HepG2 (cell line): ENCODE results near the gene THRB. TPM values are rescaled to one million over a fixed set of nuclear protein-coding genes. Genes with fewer than 3 reads are reported as not detected.
A peak's percentile ranks its signal among the peaks of the same experiment; 100 is the strongest.

Experiments used
- AKAP8 ChIP-seq: sonication (generic); formaldehyde crosslinking; IDR thresholded peaks from 2 replicates; pipeline ENCODE4 v1.5.1; 2020; ENCODE audit warnings: mild to moderate bottlenecking, missing genetic modification reagents
- ATRX ChIP-seq: sonication (generic); formaldehyde crosslinking; IDR thresholded peaks from 2 replicates; pipeline ENCODE4 v1.4.0; 2020; ENCODE audit warnings: missing genetic modification reagents, borderline replicate concordance
- CBFB ChIP-seq: sonication (generic); formaldehyde crosslinking; IDR thresholded peaks from 2 replicates; pipeline ENCODE4 v1.4.0; 2020; ENCODE audit warnings: missing genetic modification reagents
- CREB1 ChIP-seq, 2 experiments: fragments of 450-650 bp in 1 of 2; IDR thresholded peaks; 2 replicates each; pipeline ENCODE4 v1.6.1; 2016 to 2017; ENCODE audit warnings: control low read depth in 1 of 2, mild to moderate bottlenecking in 1 of 2, missing compliant biosample characterization in 1 of 2, missing genetic modification characterization in 1 of 2
- EED ChIP-seq: sonication (generic); formaldehyde crosslinking; IDR thresholded peaks from 2 replicates; pipeline ENCODE4 v1.5.0; 2020; ENCODE audit warnings: mild to moderate bottlenecking, missing genetic modification reagents
- GLI4 ChIP-seq: sonication (generic); formaldehyde crosslinking; IDR thresholded peaks from 2 replicates; pipeline ENCODE4 v1.5.1; 2020; ENCODE audit warnings: missing genetic modification reagents, mild to moderate bottlenecking, moderate library complexity, borderline replicate concordance
- JDP2 ChIP-seq: sonication (generic); formaldehyde crosslinking; IDR thresholded peaks from 2 replicates; pipeline ENCODE4 v1.8.1; 2022; ENCODE audit warnings: missing genetic modification reagents, borderline replicate concordance
- MTA1 ChIP-seq: sonication (generic); formaldehyde crosslinking; IDR thresholded peaks from 2 replicates; pipeline ENCODE4 v1.4.0; 2020; ENCODE audit warnings: missing genetic modification reagents, mild to moderate bottlenecking, borderline replicate concordance
- NCOA2 ChIP-seq: sonication (generic); formaldehyde crosslinking; IDR thresholded peaks from 2 replicates; pipeline ENCODE4 v1.8.0; 2022; ENCODE audit warnings: inconsistent platforms
- RFX1 ChIP-seq: fragments of 450-650 bp; IDR thresholded peaks from 2 replicates; pipeline ENCODE4 v1.6.1; 2017
- RNF2 ChIP-seq: fragments of 450-650 bp; conservative IDR thresholded peaks from 2 replicates; pipeline ENCODE4 v1.6.1; 2016; ENCODE audit warnings: low read depth
- SRSF4 ChIP-seq: fragments of 200-400 bp; formaldehyde crosslinking; IDR thresholded peaks from one replicate; pipeline ENCODE4 v1.6.1; 2018; ENCODE audit warnings: mild to moderate bottlenecking, low read depth, low read length, moderate library complexity; ENCODE audit not compliant: poor library complexity, severe bottlenecking
- TGIF2 ChIP-seq: IDR thresholded peaks from 2 replicates; pipeline ENCODE4 v1.6.1; 2016; ENCODE audit warnings: control low read depth, missing compliant biosample characterization
- ZFYVE20 ChIP-seq: sonication (generic); formaldehyde crosslinking; IDR thresholded peaks from 2 replicates; pipeline ENCODE4 v1.8.0; 2023; ENCODE audit warnings: low read depth, mild to moderate bottlenecking, moderate library complexity, missing genetic modification reagents, borderline replicate concordance
- ZNF207 ChIP-seq: fragments of 450-650 bp; IDR thresholded peaks from 2 replicates; pipeline ENCODE4 v1.6.1; 2016; ENCODE audit warnings: antibody characterized with exemption, borderline replicate concordance
- ZNF225 ChIP-seq: sonication (generic); formaldehyde crosslinking; IDR thresholded peaks from 2 replicates; pipeline ENCODE4 v1.4.0; 2020; ENCODE audit warnings: mild to moderate bottlenecking, missing genetic modification reagents
- ZNF33B ChIP-seq: sonication (generic); formaldehyde crosslinking; IDR thresholded peaks from 2 replicates; pipeline ENCODE4 v1.5.1; 2020; ENCODE audit warnings: mild to moderate bottlenecking, missing genetic modification reagents
- ZNF383 ChIP-seq: sonication (generic); formaldehyde crosslinking; IDR thresholded peaks from 2 replicates; pipeline ENCODE4 v1.4.0; 2020; ENCODE audit warnings: missing genetic modification reagents, mild to moderate bottlenecking, borderline replicate concordance
- ZNF484 ChIP-seq: sonication (generic); formaldehyde crosslinking; IDR thresholded peaks from 2 replicates; pipeline ENCODE4 v1.5.1; 2020; ENCODE audit warnings: mild to moderate bottlenecking, low read depth, missing genetic modification reagents, borderline replicate concordance
- ZNF557 ChIP-seq: sonication (generic); formaldehyde crosslinking; IDR thresholded peaks from 2 replicates; pipeline ENCODE4 v1.4.0; 2020; ENCODE audit warnings: missing genetic modification reagents
- ZNF713 ChIP-seq: sonication (generic); formaldehyde crosslinking; IDR thresholded peaks from 2 replicates; pipeline ENCODE4 v1.4.0; 2020; ENCODE audit warnings: mild to moderate bottlenecking, missing genetic modification reagents
- ZNF788 ChIP-seq: sonication (generic); formaldehyde crosslinking; IDR thresholded peaks from 2 replicates; pipeline ENCODE4 v1.5.0; 2020; ENCODE audit warnings: mild to moderate bottlenecking, missing genetic modification reagents, borderline replicate concordance
- ZNF879 ChIP-seq: sonication (generic); formaldehyde crosslinking; IDR thresholded peaks from 2 replicates; pipeline ENCODE4 v1.8.1; 2023; ENCODE audit warnings: missing genetic modification reagents
- polyA plus RNA-seq, 8 experiments: library from polyadenylated mRNA; depleted of rRNA in 3 of 8; stranded (reverse) in 7 of 8; unstranded in 1 of 8; fragments of >200 nt; fragmentation: Illumina TruSeq in 4 of 8; extraction: Trizol in 4 of 8; gene quantifications; 2 replicates each; pipeline versions ENCODE4 v1.2.1 to v1.2.3, GENCODE V29; 2011 to 2016; ENCODE audit warnings: low read depth in 4 of 8, missing spikeins in 1 of 8, mixed read lengths in 1 of 8; ENCODE audit not compliant: insufficient read depth in 1 of 8
- total RNA-seq, 5 experiments: library from RNA; depleted of rRNA; stranded (reverse); fragments of >200 nt; fragmentation: Illumina TruSeq; extraction: Trizol; gene quantifications; 2 replicates each; pipeline ENCODE4 v1.2.3, GENCODE V29; 2016; ENCODE audit warnings: low read depth in 1 of 5
- TF ChIP-seq, protein P1 (sequence below): sonication (generic); formaldehyde crosslinking; IDR thresholded peaks from 2 replicates; pipeline ENCODE4 v1.5.1; 2020; ENCODE audit warnings: missing genetic modification reagents, mild to moderate bottlenecking, borderline replicate concordance
- TF ChIP-seq, protein P2 (sequence below): IDR thresholded peaks from 2 replicates; pipeline ENCODE4 v1.6.1; 2016; ENCODE audit warnings: missing genetic modification reagents, missing compliant biosample characterization
- TF ChIP-seq, protein P3 (sequence below): sonication (generic); formaldehyde crosslinking; IDR thresholded peaks from 2 replicates; pipeline ENCODE4 v1.9.0; 2021; ENCODE audit warnings: missing genetic modification reagents, borderline replicate concordance
- TF ChIP-seq, protein P4 (sequence below): sonication (generic); formaldehyde crosslinking; IDR thresholded peaks from 2 replicates; pipeline ENCODE4 v1.9.0; 2022; ENCODE audit warnings: missing genetic modification reagents, mild to moderate bottlenecking, borderline replicate concordance

The THRB gene
- total and polyA plus RNA-seq, 2 of the 13 experiments (the other 11 are each of a cell fraction or from before 2014, with no cell fraction given), result 4.7 to 22.7 TPM

DNA sequence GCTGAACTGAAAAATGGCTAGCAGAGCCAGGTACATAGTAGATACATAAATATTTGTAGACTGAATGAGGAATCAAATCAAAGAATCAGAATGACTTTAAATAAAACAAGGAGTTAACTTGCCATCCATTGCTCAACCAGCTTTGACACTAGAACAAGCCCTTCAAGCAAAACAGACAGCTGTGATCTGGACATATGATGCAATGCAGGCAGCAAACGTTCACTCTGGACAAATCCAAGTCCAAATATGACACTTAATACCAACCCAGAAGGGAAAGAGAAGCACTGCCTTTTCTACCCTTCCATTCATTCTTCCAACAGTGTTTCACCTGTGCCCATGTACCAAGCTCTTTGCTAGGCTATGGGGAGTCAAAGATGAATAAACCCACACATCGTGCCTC is 4.5 kb downstream of the THRB start (continued):
- TF ChIP-seq, protein P1, sequence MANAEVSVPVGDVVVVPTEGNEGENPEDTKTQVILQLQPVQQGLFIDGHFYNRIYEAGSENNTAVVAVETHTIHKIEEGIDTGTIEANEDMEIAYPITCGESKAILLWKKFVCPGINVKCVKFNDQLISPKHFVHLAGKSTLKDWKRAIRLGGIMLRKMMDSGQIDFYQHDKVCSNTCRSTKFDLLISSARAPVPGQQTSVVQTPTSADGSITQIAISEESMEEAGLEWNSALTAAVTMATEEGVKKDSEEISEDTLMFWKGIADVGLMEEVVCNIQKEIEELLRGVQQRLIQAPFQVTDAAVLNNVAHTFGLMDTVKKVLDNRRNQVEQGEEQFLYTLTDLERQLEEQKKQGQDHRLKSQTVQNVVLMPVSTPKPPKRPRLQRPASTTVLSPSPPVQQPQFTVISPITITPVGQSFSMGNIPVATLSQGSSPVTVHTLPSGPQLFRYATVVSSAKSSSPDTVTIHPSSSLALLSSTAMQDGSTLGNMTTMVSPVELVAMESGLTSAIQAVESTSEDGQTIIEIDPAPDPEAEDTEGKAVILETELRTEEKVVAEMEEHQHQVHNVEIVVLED, result no peak
- TF ChIP-seq JDP2 (CRISPR knock-in tag) (no peak), SRSF4 (no peak), AKAP8 (CRISPR knock-in tag) (no peak), TGIF2 (CRISPR knock-in tag) (peak; percentile 77; the same call in 1 of the 2 replicates), ATRX (CRISPR knock-in tag) (no peak), MTA1 (CRISPR knock-in tag) (no peak), ZNF788 (CRISPR knock-in tag) (no peak), ZNF557 (no peak), NCOA2 (CRISPR knock-in tag) (no peak), RFX1 (no peak), CREB1 (IDR thresholded peaks at IDR 0.05) (no peak), CREB1 (CRISPR knock-in tag; IDR thresholded peaks at IDR 0.05) (peak; percentile 57; the same call in 1 of the 2 replicates), RNF2 (no peak), EED (CRISPR knock-in tag) (no peak), ZNF484 (no peak), ZNF879 (CRISPR knock-in tag) (no peak), ZNF383 (no peak), ZNF225 (CRISPR knock-in tag) (no peak), GLI4 (CRISPR knock-in tag) (no peak), ZNF207 (no peak), ZFYVE20 (no peak), CBFB (CRISPR knock-in tag) (no peak), ZNF713 (no peak), ZNF33B (no peak)
- TF ChIP-seq, protein P2, sequence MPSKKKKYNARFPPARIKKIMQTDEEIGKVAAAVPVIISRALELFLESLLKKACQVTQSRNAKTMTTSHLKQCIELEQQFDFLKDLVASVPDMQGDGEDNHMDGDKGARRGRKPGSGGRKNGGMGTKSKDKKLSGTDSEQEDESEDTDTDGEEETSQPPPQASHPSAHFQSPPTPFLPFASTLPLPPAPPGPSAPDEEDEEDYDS, result no peak
- TF ChIP-seq, protein P3, sequence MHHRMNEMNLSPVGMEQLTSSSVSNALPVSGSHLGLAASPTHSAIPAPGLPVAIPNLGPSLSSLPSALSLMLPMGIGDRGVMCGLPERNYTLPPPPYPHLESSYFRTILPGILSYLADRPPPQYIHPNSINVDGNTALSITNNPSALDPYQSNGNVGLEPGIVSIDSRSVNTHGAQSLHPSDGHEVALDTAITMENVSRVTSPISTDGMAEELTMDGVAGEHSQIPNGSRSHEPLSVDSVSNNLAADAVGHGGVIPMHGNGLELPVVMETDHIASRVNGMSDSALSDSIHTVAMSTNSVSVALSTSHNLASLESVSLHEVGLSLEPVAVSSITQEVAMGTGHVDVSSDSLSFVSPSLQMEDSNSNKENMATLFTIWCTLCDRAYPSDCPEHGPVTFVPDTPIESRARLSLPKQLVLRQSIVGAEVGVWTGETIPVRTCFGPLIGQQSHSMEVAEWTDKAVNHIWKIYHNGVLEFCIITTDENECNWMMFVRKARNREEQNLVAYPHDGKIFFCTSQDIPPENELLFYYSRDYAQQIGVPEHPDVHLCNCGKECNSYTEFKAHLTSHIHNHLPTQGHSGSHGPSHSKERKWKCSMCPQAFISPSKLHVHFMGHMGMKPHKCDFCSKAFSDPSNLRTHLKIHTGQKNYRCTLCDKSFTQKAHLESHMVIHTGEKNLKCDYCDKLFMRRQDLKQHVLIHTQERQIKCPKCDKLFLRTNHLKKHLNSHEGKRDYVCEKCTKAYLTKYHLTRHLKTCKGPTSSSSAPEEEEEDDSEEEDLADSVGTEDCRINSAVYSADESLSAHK (CRISPR knock-in tag), result no peak
- TF ChIP-seq, protein P4, sequence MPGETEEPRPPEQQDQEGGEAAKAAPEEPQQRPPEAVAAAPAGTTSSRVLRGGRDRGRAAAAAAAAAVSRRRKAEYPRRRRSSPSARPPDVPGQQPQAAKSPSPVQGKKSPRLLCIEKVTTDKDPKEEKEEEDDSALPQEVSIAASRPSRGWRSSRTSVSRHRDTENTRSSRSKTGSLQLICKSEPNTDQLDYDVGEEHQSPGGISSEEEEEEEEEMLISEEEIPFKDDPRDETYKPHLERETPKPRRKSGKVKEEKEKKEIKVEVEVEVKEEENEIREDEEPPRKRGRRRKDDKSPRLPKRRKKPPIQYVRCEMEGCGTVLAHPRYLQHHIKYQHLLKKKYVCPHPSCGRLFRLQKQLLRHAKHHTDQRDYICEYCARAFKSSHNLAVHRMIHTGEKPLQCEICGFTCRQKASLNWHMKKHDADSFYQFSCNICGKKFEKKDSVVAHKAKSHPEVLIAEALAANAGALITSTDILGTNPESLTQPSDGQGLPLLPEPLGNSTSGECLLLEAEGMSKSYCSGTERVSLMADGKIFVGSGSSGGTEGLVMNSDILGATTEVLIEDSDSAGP (CRISPR knock-in tag), result no peak
